Measurements from ENCODE around the gene MIER3.
"Not testable (repeated sequence)": the region's sequence is repeated elsewhere in the genome, so short reads cannot be mapped to it uniquely, and the experiment has no call there.

Gene MIER3

GRCh38 chr5:56981548-56982315, 29.8 kb upstream of the MIER3 start:
- TF ChIP-seq CTCF (IDR thresholded peaks at IDR 0.05; ENCODE audit: low read depth, low read length), result no peak
- Histone ChIP-seq H3K27me3 (no peaks in the 10 kb centered on the region), H3K4me3 (ENCODE audit: low read depth, low read length) (no peak overlapping the region), H3K36me3 (no peaks in the 10 kb centered on the region), H3K9me3 (no peaks in the 10 kb centered on the region), H3K4me1 (no peaks in the 10 kb centered on the region)
- no peak for DNase-seq

DNA sequence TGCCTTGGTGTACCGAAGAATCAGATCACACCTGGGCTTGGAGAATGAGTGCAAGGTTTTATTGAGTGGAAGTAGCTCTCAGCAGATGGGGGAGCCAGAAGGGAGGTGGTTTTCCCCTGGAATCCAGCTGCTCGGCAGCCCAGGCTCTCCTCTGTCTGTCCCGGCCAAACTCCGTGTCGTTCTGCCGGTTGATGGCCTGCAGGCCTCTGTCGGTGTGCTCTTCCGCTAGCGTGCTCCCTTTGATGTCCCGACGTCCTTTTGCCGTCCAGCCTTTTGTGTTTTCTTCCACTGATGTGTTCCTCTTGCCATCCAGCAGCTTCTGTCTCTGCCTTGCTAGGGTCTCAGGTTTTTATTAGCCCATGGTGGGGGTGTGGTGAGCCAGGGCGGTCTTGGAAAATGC, 28.0 kb upstream of the MIER3 start:
- no peaks in the 10 kb centered on the region; the same call in 1 of the 2 replicates for H3K36me3 ChIP-seq
- no peaks in the 10 kb centered on the region for H3K4me1 ChIP-seq
- no peaks in the 10 kb centered on the region for H3K27me3 ChIP-seq
- no peak overlapping the region for H3K4me3 ChIP-seq (ENCODE audit: low read depth, low read length)
- no peak for TF ChIP-seq CTCF (IDR thresholded peaks at IDR 0.05; ENCODE audit: low read depth, low read length)
- no peaks in the 10 kb centered on the region for H3K9me3 ChIP-seq
- DNase-seq, result no peak

- not testable (repeated sequence) for H3K4me1 ChIP-seq; DNase-seq; H3K27me3 ChIP-seq; H3K9me3 ChIP-seq; H3K4me3 ChIP-seq (ENCODE audit: low read depth, low read length); H3K36me3 ChIP-seq
Observed at GRCh38 chr5:56979526-56979925, 27.6 kb upstream of the MIER3 start.

DNA sequence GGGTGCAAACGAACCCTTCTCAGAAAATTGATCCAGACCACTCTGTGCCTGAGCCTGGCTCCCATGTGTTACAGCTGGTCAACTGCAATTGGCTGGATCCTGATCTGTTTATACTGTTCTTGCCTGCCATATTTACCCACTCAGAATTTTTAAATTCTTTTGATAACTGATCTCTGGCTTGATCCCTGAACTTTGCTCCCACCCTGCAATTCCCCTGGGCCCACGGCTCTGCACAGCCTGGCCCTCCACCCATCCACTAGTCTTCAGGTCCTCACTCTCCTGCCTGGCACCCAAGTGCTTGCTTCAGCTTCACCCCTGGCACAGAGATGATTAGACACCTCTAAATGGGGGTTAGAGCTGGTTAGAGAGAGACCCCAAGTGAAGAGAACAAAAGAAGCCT, 25.9 kb upstream of the MIER3 start:
- Histone ChIP-seq H3K36me3 (no peaks in the 10 kb centered on the region; the same call in 1 of the 2 replicates), H3K4me1 (no peaks in the 10 kb centered on the region), H3K4me3 (ENCODE audit: low read depth, low read length) (no peak overlapping the region), H3K9me3 (no peaks in the 10 kb centered on the region), H3K27me3 (no peaks in the 10 kb centered on the region)
- DNase-seq, result no peak
- no peak for TF ChIP-seq CTCF (IDR thresholded peaks at IDR 0.05; ENCODE audit: low read depth, low read length)

DNA sequence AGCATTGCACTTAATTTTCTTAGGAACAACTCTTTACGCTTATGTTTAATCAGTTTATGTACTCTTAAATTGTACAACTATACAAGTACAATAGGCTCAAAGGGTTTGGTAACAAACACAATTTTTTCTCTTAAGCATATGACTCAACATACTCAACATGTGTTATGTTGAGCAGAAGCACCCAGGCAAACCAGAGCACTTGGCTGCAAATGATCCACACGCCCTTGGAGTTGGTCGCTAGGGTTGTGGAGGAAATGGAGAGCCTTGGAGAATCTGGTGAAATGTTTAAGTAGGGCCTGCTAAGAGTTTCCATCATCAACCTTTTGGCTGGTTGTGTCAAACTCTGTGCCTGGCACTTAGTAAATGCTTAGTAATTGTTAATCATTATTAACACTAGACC, 25.1 kb upstream of the MIER3 start:
- Histone ChIP-seq H3K4me3 (ENCODE audit: low read depth, low read length) (no peak overlapping the region), H3K27me3 (no peaks in the 10 kb centered on the region), H3K9me3 (no peaks in the 10 kb centered on the region), H3K4me1 (no peaks in the 10 kb centered on the region), H3K36me3 (no peaks in the 10 kb centered on the region; the same call in 1 of the 2 replicates)
- no peak for DNase-seq
- TF ChIP-seq CTCF (IDR thresholded peaks at IDR 0.05; ENCODE audit: low read depth, low read length), result no peak

- no peak for DNase-seq
- Histone ChIP-seq H3K36me3 (no peaks in the 10 kb centered on the region; the same call in 1 of the 2 replicates), H3K4me3 (ENCODE audit: low read depth, low read length) (no peak overlapping the region), H3K4me1 (peaks cover 2% of the 10 kb centered on the region; the same call in 1 of the 2 replicates), H3K9me3 (no peaks in the 10 kb centered on the region), H3K27me3 (no peaks in the 10 kb centered on the region)
- TF ChIP-seq CTCF (IDR thresholded peaks at IDR 0.05; ENCODE audit: low read depth, low read length), result no peak
Observed at GRCh38 chr5:56974241-56974640, 22.3 kb upstream of the MIER3 start.
